HepG2 (cell line): ENCODE measurements around the gene AGR2. TPM values are rescaled to one million over a fixed set of nuclear protein-coding genes. Genes with fewer than 3 reads are reported as not detected.

Source experiments
- ATAC-seq: fragments of 200-7000 bp; cut with Tn5 transposase; 3 replicates; pipeline ENCODE4 v1.9.1; 2020; ENCODE audit warnings: mild to moderate bottlenecking, moderate library complexity
- BruUV-seq: library from RNA; stranded (reverse); fragments of 400-500 nt; replicated peaks from 2 replicates; lab custom pipeline; 2021; lab: Mats Ljungman, UMichigan
- CTCF ChIA-PET: fragments of 300-600 bp; formaldehyde crosslinking; extraction: SDS; loops from one replicate; lab custom pipeline; 2021; ENCODE audit warnings: low total read pairs, inconsistent platforms, low intra/inter-chr PET ratio; lab: Yijun Ruan, JAX
- POLR2A ChIA-PET: fragments of 350-600 bp; sonication (Branson Sonifier 250); formaldehyde crosslinking; loops from one replicate; lab custom pipeline; 2020; ENCODE audit warnings: antibody characterized with exemption, inconsistent platforms; lab: Yijun Ruan, JAX
- DNase-seq: peaks from one replicate; pipeline ENCODE4 v3.0.0-alpha.2; 2015; ENCODE audit warnings: low spot score
- FAIRE-seq: peaks from 3 replicates; lab custom pipeline; 2011; peaks lifted over from hg19 to GRCh38; lab: Jason Lieb, UNC
- H2AFZ ChIP-seq: one replicate; pipeline ENCODE4 v1.6.1; 2011; ENCODE audit warnings: low read length, inconsistent platforms
- H3K27ac ChIP-seq: fragments of 300-600 bp; 3 replicates; pipeline ENCODE4 v1.8.0; 2011; ENCODE audit warnings: mixed run types, mild to moderate bottlenecking, mixed read lengths, low read length, inconsistent platforms; ENCODE audit not compliant: insufficient read depth; ENCODE audit errors: extremely low read length
- H3K27me3 ChIP-seq, 2 experiments: fragments of 200-600 bp in 1 of 2; 2 replicates in 1 of 2; 3 replicates in 1 of 2; pipeline versions ENCODE4 v1.6.0 to v1.8.0; 2011; ENCODE audit warnings: low read length in 2 of 2, mild to moderate bottlenecking in 2 of 2, moderate library complexity in 2 of 2, inconsistent platforms in 1 of 2; ENCODE audit not compliant: insufficient read depth in 2 of 2, control insufficient read depth in 1 of 2
- H3K36me3 ChIP-seq, 2 experiments: fragments of 200-600 bp in 1 of 2; replicated peaks in 1 of 2; 2 replicates in 1 of 2; 3 replicates in 1 of 2; pipeline versions ENCODE4 v1.5.1 to v1.8.0; 2011; ENCODE audit warnings: low read length in 2 of 2, inconsistent platforms in 1 of 2; ENCODE audit not compliant: insufficient read depth in 2 of 2, control insufficient read depth in 1 of 2
- H3K4me1 ChIP-seq: 2 replicates; pipeline ENCODE4 v1.5.1; 2012; ENCODE audit warnings: low read length, inconsistent platforms; ENCODE audit not compliant: insufficient read depth
- H3K4me2 ChIP-seq: 2 replicates; pipeline ENCODE4 v1.6.0; 2011; ENCODE audit warnings: low read depth, low read length, inconsistent platforms
- H3K4me3 ChIP-seq, 3 experiments: fragments of 200-600 bp in 1 of 3; sonication (generic), shearing (Covaris generic) in 1 of 3; replicated peaks in 1 of 3; 2 replicates each; pipeline ENCODE4 v1.5.1; 2011 to 2016; ENCODE audit warnings: low read length in 3 of 3, inconsistent platforms in 2 of 3, low read depth in 2 of 3, mild to moderate bottlenecking in 2 of 3, control low read depth in 1 of 3, mixed read lengths in 1 of 3; ENCODE audit not compliant: insufficient read depth in 1 of 3
- H3K79me2 ChIP-seq: one replicate; pipeline ENCODE4 v1.6.1; 2011; ENCODE audit warnings: low read length, inconsistent platforms; ENCODE audit not compliant: insufficient read depth
- H3K9ac ChIP-seq: 2 replicates; pipeline ENCODE4 v1.6.0; 2011; ENCODE audit warnings: mild to moderate bottlenecking, low read depth, low read length, inconsistent platforms; ENCODE audit not compliant: insufficient read depth
- H3K9me3 ChIP-seq: 2 replicates; pipeline ENCODE4 v1.5.1; 2012; ENCODE audit warnings: mild to moderate bottlenecking, low read length
- H4K20me1 ChIP-seq: 2 replicates; pipeline ENCODE4 v1.6.0; 2011; ENCODE audit warnings: inconsistent platforms, mild to moderate bottlenecking, low read length, moderate library complexity; ENCODE audit not compliant: insufficient read depth
- CREB1 ChIP-seq, 2 experiments: fragments of 450-650 bp in 1 of 2; IDR thresholded peaks; 2 replicates each; pipeline ENCODE4 v1.6.1; 2016 to 2017; ENCODE audit warnings: control low read depth in 1 of 2, mild to moderate bottlenecking in 1 of 2, missing compliant biosample characterization in 1 of 2, missing genetic modification characterization in 1 of 2
- FOXO1 ChIP-seq: sonication (generic); formaldehyde crosslinking; IDR thresholded peaks from 2 replicates; pipeline ENCODE4 v1.4.0; 2020; ENCODE audit warnings: missing genetic modification reagents
- MEIS1 ChIP-seq: sonication (generic); formaldehyde crosslinking; IDR thresholded peaks from 2 replicates; pipeline ENCODE4 v1.9.0; 2021; ENCODE audit warnings: mild to moderate bottlenecking, missing genetic modification reagents, moderate library complexity, borderline replicate concordance
- ZNF510 ChIP-seq: sonication (generic); formaldehyde crosslinking; IDR thresholded peaks from 2 replicates; pipeline ENCODE4 v1.4.0; 2020; ENCODE audit warnings: low read depth, mild to moderate bottlenecking, missing genetic modification reagents
- ZNF746 ChIP-seq: sonication (generic); formaldehyde crosslinking; IDR thresholded peaks from 2 replicates; pipeline ENCODE4 v1.8.0; 2022; ENCODE audit warnings: mild to moderate bottlenecking, missing genetic modification reagents
- WGBS: methylation state at CpG from one replicate; pipeline ENCODE4 v1.1.6; 2017; ENCODE audit warnings: low lambda C conversion rate; 5-methylcytosine and 5-hydroxymethylcytosine counted together
- in situ Hi-C: cut with HindIII; loops from 2 replicates; pipeline ENCODE4 v1.10.0; 2017; ENCODE audit warnings: low pct_unique_long_range_greater_than_20kb; ENCODE audit not compliant: extremely low pct_ligation_motif_present
- intact Hi-C: fragments of 100-400 bp; cut with micrococcal nuclease; formaldehyde crosslinking; loops from one replicate; pipeline ENCODE4 v1.10.0; 2022; ENCODE audit not compliant: unreplicated experiment
- polyA plus RNA-seq, 8 experiments: library from polyadenylated mRNA; depleted of rRNA in 3 of 8; stranded (reverse) in 7 of 8; unstranded in 1 of 8; fragments of >200 nt; fragmentation: Illumina TruSeq in 4 of 8; extraction: Trizol in 4 of 8; gene quantifications; 2 replicates each; pipeline versions ENCODE4 v1.2.1 to v1.2.3, GENCODE V29; 2011 to 2016; ENCODE audit warnings: low read depth in 4 of 8, missing spikeins in 1 of 8, mixed read lengths in 1 of 8; ENCODE audit not compliant: insufficient read depth in 1 of 8
- total RNA-seq, 5 experiments: library from RNA; depleted of rRNA; stranded (reverse); fragments of >200 nt; fragmentation: Illumina TruSeq; extraction: Trizol; gene quantifications; 2 replicates each; pipeline ENCODE4 v1.2.3, GENCODE V29; 2016; ENCODE audit warnings: low read depth in 1 of 5
- TF ChIP-seq, protein P1 (sequence below): sonication (generic); formaldehyde crosslinking; IDR thresholded peaks from 2 replicates; pipeline ENCODE4 v1.4.0; 2020; ENCODE audit warnings: missing genetic modification reagents, borderline replicate concordance

AGR2 gene
- total and polyA plus RNA-seq, 2 of the 13 experiments (the other 11 are each of a cell fraction or from before 2014, with no cell fraction given): 1.7 to 2.9 TPM

DNA sequence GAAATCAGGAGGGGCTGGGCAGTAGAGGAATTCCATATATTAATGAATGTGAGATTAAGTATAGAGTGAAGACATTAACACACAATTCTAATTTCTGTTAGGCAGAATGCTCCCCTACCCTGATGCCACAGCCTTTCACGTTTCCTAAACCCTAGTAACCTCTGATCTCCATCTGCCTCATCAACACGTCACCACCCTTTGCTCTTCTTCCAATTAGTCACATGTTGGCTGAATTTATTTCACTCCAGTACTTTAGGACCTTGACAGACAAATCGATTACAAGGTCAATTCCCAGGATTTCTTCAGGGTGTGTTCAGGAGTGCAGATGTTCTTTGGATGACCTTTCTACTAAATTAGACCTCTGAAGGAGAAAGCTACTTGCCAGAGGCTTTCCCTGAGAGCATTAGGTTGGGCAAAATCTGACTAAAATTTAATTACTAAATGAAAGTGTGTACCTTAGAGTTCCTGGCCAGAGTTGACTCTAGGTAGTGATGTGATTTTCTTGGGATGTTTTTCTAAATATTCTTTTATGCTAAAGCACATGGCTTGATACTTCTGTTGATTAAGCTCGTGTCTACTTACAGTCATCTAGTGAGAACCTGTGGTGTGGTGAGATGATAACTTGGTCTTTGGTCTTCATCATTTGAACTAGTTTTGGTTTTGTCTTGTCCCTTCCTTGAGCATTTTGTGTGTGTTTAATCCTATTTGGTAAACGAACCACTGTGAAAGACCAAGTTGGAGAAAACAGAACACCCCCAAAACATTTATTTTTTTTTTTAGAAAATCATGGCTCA, 12.7 kb downstream of the AGR2 start:
- no peak for FAIRE-seq
- TF ChIP-seq FOXO1 (CRISPR knock-in tag) (no peak), ZNF746 (CRISPR knock-in tag) (no peak), CREB1 (IDR thresholded peaks at IDR 0.05) (peak; percentile 33), CREB1 (CRISPR knock-in tag; IDR thresholded peaks at IDR 0.05) (no peak), MEIS1 (CRISPR knock-in tag) (no peak), ZNF510 (CRISPR knock-in tag) (no peak)
- TF ChIP-seq, protein P1, sequence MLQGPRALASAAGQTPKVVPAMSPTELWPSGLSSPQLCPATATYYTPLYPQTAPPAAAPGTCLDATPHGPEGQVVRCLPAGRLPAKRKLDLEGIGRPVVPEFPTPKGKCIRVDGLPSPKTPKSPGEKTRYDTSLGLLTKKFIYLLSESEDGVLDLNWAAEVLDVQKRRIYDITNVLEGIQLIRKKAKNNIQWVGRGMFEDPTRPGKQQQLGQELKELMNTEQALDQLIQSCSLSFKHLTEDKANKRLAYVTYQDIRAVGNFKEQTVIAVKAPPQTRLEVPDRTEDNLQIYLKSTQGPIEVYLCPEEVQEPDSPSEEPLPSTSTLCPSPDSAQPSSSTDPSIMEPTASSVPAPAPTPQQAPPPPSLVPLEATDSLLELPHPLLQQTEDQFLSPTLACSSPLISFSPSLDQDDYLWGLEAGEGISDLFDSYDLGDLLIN (CRISPR knock-in tag): no peak
- TF ChIP-seq, all 625 proteins: peak for 1
- no TSS peak for BruUV-seq
- Histone ChIP-seq H3K4me1 (no peaks in the 10 kb centered on the region), H3K36me3 (no peaks in the 10 kb centered on the region), H2AFZ (no peak overlapping the region), H3K27me3 (no peaks in the 10 kb centered on the region), H3K9ac (no peak overlapping the region), H3K4me3 (no peak overlapping the region), H4K20me1 (no peaks in the 10 kb centered on the region), H3K79me2 (no peaks in the 10 kb centered on the region), H3K4me2 (no peak overlapping the region), H3K9me3 (no peaks in the 10 kb centered on the region), H3K27ac (no peak overlapping the region)
- in situ Hi-C loops: no loop called here
- POLR2A ChIA-PET: no interaction called here
- DNase-seq: no peak
- WGBS: 21% methylated on average over 5 of the region's 5 CpGs
- CTCF ChIA-PET: no interaction called here
- no peak for ATAC-seq
- intact Hi-C loops: no loop called here
